Prostate gland (tissue), 2 donors: ENCODE measurements around the gene GHRH. TPM values are rescaled to one million over a fixed set of nuclear protein-coding genes. Genes with fewer than 3 reads are reported as not detected.

Experiments used
- DNase-seq: peaks from one replicate; pipeline ENCODE4 v3.0.0-alpha.2; 2019; ENCODE audit warnings: low spot score
- H3K27ac ChIP-seq, 2 donors: fragments of 200-600 bp; sonication (generic); 2 replicates each; pipeline ENCODE4 v1.5.1; 2017 to 2019
- H3K27me3 ChIP-seq: fragments of 200-600 bp; sonication (generic); replicated peaks from 2 replicates; pipeline ENCODE4 v1.5.1; 2019; ENCODE audit not compliant: insufficient read depth
- H3K36me3 ChIP-seq, 2 donors: fragments of 200-600 bp; sonication (generic); 1 replicate in 1 of 2; 2 replicates in 1 of 2; pipeline versions ENCODE4 v1.5.1 to v1.8.1; 2017 to 2019
- H3K4me1 ChIP-seq: fragments of 200-600 bp; sonication (generic); replicated peaks from 2 replicates; pipeline ENCODE4 v1.5.1; 2019
- H3K4me3 ChIP-seq, 2 donors: fragments of 200-600 bp; sonication (generic); 2 replicates each; pipeline ENCODE4 v1.5.1; 2017 to 2019
- H3K9me3 ChIP-seq: fragments of 200-600 bp; sonication (generic); 2 replicates; pipeline ENCODE4 v1.5.1; 2017
- POLR2A ChIP-seq: fragments of 450-650 bp; IDR thresholded peaks from one replicate; pipeline ENCODE4 v1.6.1; 2016; ENCODE audit warnings: antibody characterized with exemption, mild to moderate bottlenecking
- POLR2AphosphoS5 ChIP-seq: sonication (generic); formaldehyde crosslinking; IDR thresholded peaks from one replicate; pipeline ENCODE4 v1.6.1; 2017; ENCODE audit warnings: antibody characterized with exemption
- WGBS: methylation state at CpG from one replicate; pipeline ENCODE4 v1.1.5; 2018; 5-methylcytosine and 5-hydroxymethylcytosine counted together
- intact Hi-C: fragments of 100-400 bp; cut with DNase I; formaldehyde crosslinking; loops from one replicate; pipeline ENCODE4 v1.14.2; 2022
- total RNA-seq, 2 donors: library from RNA; depleted of rRNA; stranded (reverse); fragments of >200 nt; gene quantifications; one replicate each; pipeline ENCODE4 v1.1.0, GENCODE V29; 2016
- TF ChIP-seq, protein P1 (sequence below), 4 experiments: fragments of 200-600 bp in 2 of 4; fragments of 450-650 bp in 2 of 4; sonication (generic) in 2 of 4; IDR thresholded peaks; 1 replicate in 3 of 4; 2 replicates in 1 of 4; pipeline ENCODE4 v1.5.1; 2016 to 2019; ENCODE audit warnings: antibody characterized with exemption in 4 of 4, mild to moderate bottlenecking in 2 of 4, moderate library complexity in 2 of 4

GHRH gene
- total RNA-seq, 2 donors from 2014 or later, result not detected

DNA sequence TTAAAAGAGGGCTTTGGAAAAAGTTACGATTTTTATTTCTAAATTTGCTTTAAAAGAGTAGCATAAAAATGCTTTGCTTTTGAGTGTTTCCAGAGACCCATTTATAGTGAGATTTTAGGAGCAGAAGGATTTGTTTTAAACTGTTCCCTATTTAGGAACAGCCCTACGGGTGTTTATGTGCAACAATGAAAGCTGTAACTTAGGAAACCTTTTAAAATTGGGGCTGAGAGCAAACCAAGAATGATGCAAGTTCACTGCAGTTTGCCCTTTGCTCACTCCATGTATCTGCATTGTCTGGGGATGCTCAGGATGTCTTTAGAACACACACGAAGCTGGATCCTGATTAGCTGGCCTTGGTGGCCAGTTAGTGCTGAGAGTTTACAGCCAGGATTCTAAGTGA is 40.9 kb downstream of the GHRH start:
- TF ChIP-seq POLR2A, result no peak
- no peak for TF ChIP-seq POLR2AphosphoS5
- TF ChIP-seq, protein P1, sequence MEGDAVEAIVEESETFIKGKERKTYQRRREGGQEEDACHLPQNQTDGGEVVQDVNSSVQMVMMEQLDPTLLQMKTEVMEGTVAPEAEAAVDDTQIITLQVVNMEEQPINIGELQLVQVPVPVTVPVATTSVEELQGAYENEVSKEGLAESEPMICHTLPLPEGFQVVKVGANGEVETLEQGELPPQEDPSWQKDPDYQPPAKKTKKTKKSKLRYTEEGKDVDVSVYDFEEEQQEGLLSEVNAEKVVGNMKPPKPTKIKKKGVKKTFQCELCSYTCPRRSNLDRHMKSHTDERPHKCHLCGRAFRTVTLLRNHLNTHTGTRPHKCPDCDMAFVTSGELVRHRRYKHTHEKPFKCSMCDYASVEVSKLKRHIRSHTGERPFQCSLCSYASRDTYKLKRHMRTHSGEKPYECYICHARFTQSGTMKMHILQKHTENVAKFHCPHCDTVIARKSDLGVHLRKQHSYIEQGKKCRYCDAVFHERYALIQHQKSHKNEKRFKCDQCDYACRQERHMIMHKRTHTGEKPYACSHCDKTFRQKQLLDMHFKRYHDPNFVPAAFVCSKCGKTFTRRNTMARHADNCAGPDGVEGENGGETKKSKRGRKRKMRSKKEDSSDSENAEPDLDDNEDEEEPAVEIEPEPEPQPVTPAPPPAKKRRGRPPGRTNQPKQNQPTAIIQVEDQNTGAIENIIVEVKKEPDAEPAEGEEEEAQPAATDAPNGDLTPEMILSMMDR (IDR thresholded peaks at IDR 0.05), result no peak
- 40% methylated on average over 3 of the region's 3 CpGs for WGBS
- intact Hi-C loops, result no loop called here
- Histone ChIP-seq H3K4me1 (no peaks in the 10 kb centered on the region), H3K9me3 (no peaks in the 10 kb centered on the region), H3K27me3 (no peaks in the 10 kb centered on the region), H3K27ac (no peak overlapping the region), H3K4me3 (no peak overlapping the region), H3K36me3 (peaks cover 0 to 9% of the 10 kb centered on the region in 2 donors)
- no peak for DNase-seq

DNA sequence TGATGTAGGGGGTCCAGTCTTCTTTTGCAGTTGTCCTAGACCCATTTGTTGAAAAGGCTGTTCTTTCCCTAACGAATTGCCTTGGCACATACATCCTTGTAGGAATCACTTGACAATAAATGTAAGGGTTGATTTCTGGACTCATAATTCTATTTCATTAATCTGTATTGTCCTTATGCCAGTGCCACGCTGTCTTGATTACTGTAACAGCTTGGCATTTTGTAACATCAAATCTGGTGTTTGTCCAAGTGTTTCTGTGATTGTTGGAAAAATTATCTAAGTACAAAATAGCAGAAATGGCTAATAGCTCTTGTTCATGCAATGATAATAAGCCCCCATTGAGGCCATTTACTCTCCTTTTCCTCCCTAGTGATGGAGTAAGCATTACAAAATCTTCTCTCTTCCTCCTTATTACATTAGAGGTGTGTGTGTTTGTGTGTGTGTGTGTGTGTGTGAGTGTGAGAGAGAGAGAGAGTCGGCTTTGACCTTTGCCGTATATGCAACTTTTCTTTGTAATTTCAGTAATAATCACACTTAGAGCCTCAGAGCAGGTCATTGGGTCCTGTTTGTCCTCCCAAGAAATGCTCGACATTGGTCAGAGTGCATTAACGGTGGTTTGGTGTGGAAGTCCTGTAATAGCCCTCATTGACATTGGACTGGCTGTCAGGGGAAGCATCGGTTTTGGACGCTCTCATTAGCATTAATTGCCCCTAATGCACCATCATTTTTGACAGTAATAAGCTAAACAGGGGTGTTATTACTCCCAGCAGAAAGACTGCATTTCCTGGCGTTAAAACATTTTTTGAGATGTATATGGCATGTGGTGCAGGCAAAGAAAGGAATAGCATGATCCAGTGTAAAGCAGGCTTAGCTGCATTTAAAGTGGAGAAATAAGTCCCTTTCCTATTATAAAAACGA is 41.6 kb downstream of the GHRH start:
- H3K4me1 ChIP-seq, result no peaks in the 10 kb centered on the region
- peaks cover 0 to 9% of the 10 kb centered on the region in 2 donors for H3K36me3 ChIP-seq
- H3K4me3 ChIP-seq, result no peak overlapping the region
- TF ChIP-seq, protein P1 (IDR thresholded peaks at IDR 0.05), result no peak
- TF ChIP-seq POLR2A, result no peak
- TF ChIP-seq POLR2AphosphoS5, result no peak
- intact Hi-C loops, result no loop called here
- 64% methylated on average over 10 of the region's 10 CpGs for WGBS
- no peak overlapping the region for H3K27ac ChIP-seq
- no peak for DNase-seq
- no peaks in the 10 kb centered on the region for H3K9me3 ChIP-seq
- no peaks in the 10 kb centered on the region for H3K27me3 ChIP-seq

DNA sequence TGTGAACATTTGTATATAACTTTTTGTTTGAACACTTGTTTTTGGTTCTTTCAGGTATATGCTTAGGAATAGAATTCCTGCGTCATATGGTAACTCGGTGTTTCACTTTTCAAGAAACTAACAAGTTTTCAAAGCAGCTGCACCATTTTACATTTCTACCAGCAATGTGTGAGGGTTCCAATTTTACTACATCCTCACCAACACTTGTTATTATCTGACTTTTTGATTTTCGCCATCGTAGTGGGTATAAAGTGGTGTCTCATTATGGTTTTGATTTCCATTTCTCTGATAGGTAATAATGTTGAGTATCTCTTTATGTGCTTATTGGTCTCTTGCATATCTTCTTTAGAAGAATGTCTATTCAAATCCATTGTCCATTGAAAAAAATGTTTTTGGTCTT is 42.6 kb downstream of the GHRH start:
- H3K27ac ChIP-seq, result no peak overlapping the region
- H3K27me3 ChIP-seq, result no peaks in the 10 kb centered on the region
- no peak for TF ChIP-seq POLR2A
- TF ChIP-seq, protein P1 (IDR thresholded peaks at IDR 0.05), result no peak
- TF ChIP-seq POLR2AphosphoS5, result no peak
- H3K36me3 ChIP-seq, result peaks cover 0 to 2% of the 10 kb centered on the region in 2 donors
- H3K4me3 ChIP-seq, result no peak overlapping the region
- DNase-seq, result no peak
- H3K4me1 ChIP-seq, result no peaks in the 10 kb centered on the region
- intact Hi-C loops, result no loop called here
- 74% methylated on average over 4 of the region's 4 CpGs for WGBS
- H3K9me3 ChIP-seq, result no peaks in the 10 kb centered on the region

DNA sequence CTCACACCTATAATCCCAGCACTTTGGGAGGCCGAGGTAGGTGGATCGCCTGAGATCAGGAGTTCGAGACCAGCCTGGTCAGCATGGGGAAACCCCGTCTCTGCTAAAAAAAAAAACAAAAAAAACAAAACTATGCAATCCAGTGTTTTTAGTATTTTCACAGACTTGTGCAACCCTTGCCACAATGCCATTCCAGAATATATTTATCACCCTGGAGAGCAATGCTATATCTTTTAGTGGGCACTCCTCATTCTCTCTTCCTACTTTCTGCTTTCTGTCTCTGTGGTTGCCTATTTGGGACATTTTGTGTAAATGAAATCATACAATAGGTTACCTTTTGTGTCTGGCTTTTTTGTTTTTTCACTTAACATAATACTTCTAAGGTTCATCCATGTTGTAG is 43.2 kb downstream of the GHRH start:
- 98% methylated on average over 4 of the region's 4 CpGs for WGBS
- Histone ChIP-seq H3K27ac (no peak overlapping the region), H3K4me3 (no peak overlapping the region), H3K27me3 (no peaks in the 10 kb centered on the region), H3K36me3 (no peaks in the 10 kb centered on the region), H3K9me3 (no peaks in the 10 kb centered on the region), H3K4me1 (no peaks in the 10 kb centered on the region)
- intact Hi-C loops, result no loop called here
- no peak for DNase-seq
- TF ChIP-seq, protein P1 (IDR thresholded peaks at IDR 0.05), result no peak
- TF ChIP-seq POLR2A, result no peak
- no peak for TF ChIP-seq POLR2AphosphoS5
